SK-N-SH (cell line): ENCODE results near the gene SLC41A2. TPM values are rescaled to one million over a fixed set of nuclear protein-coding genes. Genes with fewer than 3 reads are reported as not detected.
"Not testable (repeated sequence)": the region's sequence is repeated elsewhere in the genome, so short reads cannot be mapped to it uniquely, and the experiment has no call there.

Source experiments
- CTCF ChIA-PET: fragments of 300-600, 350-600 bp; formaldehyde crosslinking; extraction: SDS; loops from one replicate; lab custom pipeline; 2021; lab: Yijun Ruan, JAX
- POLR2A ChIA-PET: fragments of 350-600 bp; sonication (Branson Sonifier 250); formaldehyde crosslinking; extraction: SDS; loops from one replicate; lab custom pipeline; 2020; ENCODE audit warnings: antibody characterized with exemption, inconsistent platforms; lab: Yijun Ruan, JAX
- DNase-seq: peaks from one replicate; pipeline ENCODE4 v3.0.0; 2012
- H2AFZ ChIP-seq: fragments of 200-600 bp; sonication (generic); 2 replicates; pipeline ENCODE4 v1.8.1; 2016; ENCODE audit warnings: antibody characterized with exemption, mild to moderate bottlenecking, low read depth
- H3F3A ChIP-seq: fragments of 200-600 bp; sonication (generic); replicated peaks from 2 replicates; pipeline ENCODE3; 2016; ENCODE audit warnings: antibody characterized with exemption, mild to moderate bottlenecking; ENCODE audit not compliant: insufficient read depth
- H3K27ac ChIP-seq, 2 experiments: fragments of 200-500 bp in 1 of 2; fragments of 200-600 bp in 1 of 2; sonication (Bioruptor generic) in 1 of 2; sonication (generic), shearing (Covaris generic) in 1 of 2; 2 replicates each; pipeline versions ENCODE4 v1.5.1 to v1.6.1; 2014 to 2016; ENCODE audit warnings: low read depth in 2 of 2, inconsistent platforms in 1 of 2, low read length in 1 of 2, mild to moderate bottlenecking in 1 of 2, mixed read lengths in 1 of 2
- H3K27me3 ChIP-seq: fragments of 200-600 bp; sonication (generic), shearing (Covaris generic); 2 replicates; pipeline ENCODE4 v1.6.1; 2016; ENCODE audit warnings: mixed run types; ENCODE audit not compliant: insufficient read depth
- H3K36me3 ChIP-seq, 2 experiments: fragments of 200-500 bp in 1 of 2; fragments of 200-600 bp in 1 of 2; sonication (Bioruptor generic) in 1 of 2; sonication (generic) in 1 of 2; replicated peaks in 1 of 2; 2 replicates each; pipeline versions ENCODE3 to v1.5.1; 2014 to 2016; ENCODE audit warnings: low read length in 1 of 2, mild to moderate bottlenecking in 1 of 2; ENCODE audit not compliant: insufficient read depth in 2 of 2, control insufficient read depth in 1 of 2
- H3K4me1 ChIP-seq, 2 experiments: fragments of 200-500 bp in 1 of 2; fragments of 200-600 bp in 1 of 2; sonication (Bioruptor generic) in 1 of 2; sonication (generic), shearing (Covaris generic) in 1 of 2; 2 replicates each; pipeline versions ENCODE4 v1.5.1 to v1.6.1; 2014 to 2016; ENCODE audit warnings: low read depth in 1 of 2, low read length in 1 of 2, mixed run types in 1 of 2; ENCODE audit not compliant: insufficient read depth in 2 of 2, control insufficient read depth in 1 of 2
- H3K4me2 ChIP-seq: fragments of 200-600 bp; sonication (generic), shearing (Covaris generic); 2 replicates; pipeline ENCODE4 v1.6.1; 2017; ENCODE audit warnings: mixed run types
- H3K4me3 ChIP-seq, 2 experiments: fragments of 200-500 bp in 1 of 2; fragments of 200-600 bp in 1 of 2; sonication (Bioruptor generic) in 1 of 2; sonication (generic), shearing (Covaris generic) in 1 of 2; 2 replicates each; pipeline versions ENCODE4 v1.5.1 to v1.8.1; 2014 to 2016; ENCODE audit warnings: low read depth in 2 of 2, inconsistent platforms in 1 of 2, low read length in 1 of 2, mild to moderate bottlenecking in 1 of 2, mixed read lengths in 1 of 2, moderate library complexity in 1 of 2
- H3K79me2 ChIP-seq: fragments of 200-600 bp; sonication (generic); 2 replicates; pipeline ENCODE4 v1.8.1; 2017; ENCODE audit warnings: mild to moderate bottlenecking; ENCODE audit not compliant: insufficient read depth
- H3K9ac ChIP-seq: fragments of 200-600 bp; sonication (generic); 2 replicates; pipeline ENCODE4 v1.6.1; 2017; ENCODE audit warnings: mixed run types
- H3K9me2 ChIP-seq: fragments of 200-600 bp; sonication (generic); 2 replicates; pipeline ENCODE4 v1.6.1; 2017; ENCODE audit warnings: mixed run types
- H3K9me3 ChIP-seq: fragments of 200-600 bp; sonication (generic); 2 replicates; pipeline ENCODE4 v1.6.1; 2017; ENCODE audit warnings: mixed run types, mild to moderate bottlenecking, moderate library complexity
- H4K20me1 ChIP-seq: fragments of 200-600 bp; sonication (generic); 2 replicates; pipeline ENCODE4 v1.6.1; 2017; ENCODE audit warnings: mild to moderate bottlenecking, mixed run types; ENCODE audit not compliant: insufficient read depth
- CHD2 ChIP-seq: fragments of 150-350 bp; IDR thresholded peaks from 2 replicates; pipeline ENCODE4 v1.6.1; 2018; ENCODE audit warnings: low read length; ENCODE audit not compliant: partially characterized antibody
- ELF1 ChIP-seq: IDR thresholded peaks from 2 replicates; pipeline ENCODE4 v1.4.0; 2012
- EZH2phosphoT487 ChIP-seq: fragments of 200-600 bp; sonication (generic); IDR thresholded peaks from 2 replicates; pipeline ENCODE4 v1.6.1; 2017; ENCODE audit warnings: low read depth, mixed run types, mild to moderate bottlenecking, antibody characterized with exemption, moderate library complexity, borderline replicate concordance
- FOSL2 ChIP-seq: IDR thresholded peaks from 2 replicates; pipeline ENCODE4 v1.4.0; 2012; ENCODE audit warnings: low read depth, mild to moderate bottlenecking, moderate library complexity, borderline replicate concordance
- FOXM1 ChIP-seq: IDR thresholded peaks from 2 replicates; pipeline ENCODE4 v1.4.0; 2012; ENCODE audit warnings: low read depth, mild to moderate bottlenecking
- GATA2 ChIP-seq: sonication (generic); formaldehyde crosslinking; IDR thresholded peaks from 2 replicates; pipeline ENCODE4 v1.5.0; 2020; ENCODE audit warnings: mild to moderate bottlenecking, missing genetic modification reagents
- MEF2A ChIP-seq: IDR thresholded peaks from 2 replicates; pipeline ENCODE4 v1.4.0; 2012; ENCODE audit warnings: low read depth, borderline replicate concordance
- MXI1 ChIP-seq: IDR thresholded peaks from 2 replicates; pipeline ENCODE4 v1.6.1; 2012; ENCODE audit warnings: mild to moderate bottlenecking, low read depth, low read length, improper control_type of control experiment
- NFIC ChIP-seq: IDR thresholded peaks from 2 replicates; pipeline ENCODE4 v1.4.0; 2012; ENCODE audit warnings: borderline replicate concordance
- RAD21 ChIP-seq: IDR thresholded peaks from 2 replicates; pipeline ENCODE4 v1.6.1; 2012; ENCODE audit warnings: mild to moderate bottlenecking, low read length
- RCOR1 ChIP-seq: fragments of 150-350 bp; IDR thresholded peaks from 2 replicates; pipeline ENCODE4 v1.6.1; 2017; ENCODE audit warnings: antibody characterized with exemption, low read length
- REST ChIP-seq: IDR thresholded peaks from 2 replicates; pipeline ENCODE4 v1.6.1; 2012; ENCODE audit warnings: mild to moderate bottlenecking, low read depth, low read length, moderate library complexity
- TCF12 ChIP-seq: IDR thresholded peaks from 2 replicates; pipeline ENCODE4 v1.4.0; 2012
- YY1 ChIP-seq: IDR thresholded peaks from 2 replicates; pipeline ENCODE4 v1.4.0; 2012; ENCODE audit warnings: low read depth, mild to moderate bottlenecking
- WGBS: methylation state at CpG from one replicate; pipeline ENCODE4 v1.1.6; 2017; ENCODE audit warnings: low lambda C conversion rate; 5-methylcytosine and 5-hydroxymethylcytosine counted together
- polyA plus RNA-seq, 3 experiments: library from polyadenylated mRNA; depleted of rRNA; stranded (reverse); fragments of >200 nt; gene quantifications; 2 replicates each; pipeline ENCODE4 v1.2.3, GENCODE V29; 2012
- TF ChIP-seq, protein P1 (sequence below): fragments of 150-350 bp; IDR thresholded peaks from 2 replicates; pipeline ENCODE4 v1.6.1; 2016; ENCODE audit warnings: mild to moderate bottlenecking, low read depth, low read length
- TF ChIP-seq, protein P2 (sequence below): fragments of 150-350 bp; IDR thresholded peaks from 2 replicates; pipeline ENCODE4 v1.6.1; 2017; ENCODE audit warnings: antibody characterized with exemption, low read length, low read depth, borderline replicate concordance
- TF ChIP-seq, protein P3 (sequence below): IDR thresholded peaks from 2 replicates; pipeline ENCODE4 v1.4.0; 2012; ENCODE audit warnings: low read depth, borderline replicate concordance

SLC41A2 gene
- polyA plus RNA-seq, 1 of the 3 experiments (the other 2 are of a cell fraction): 1.7 TPM

DNA sequence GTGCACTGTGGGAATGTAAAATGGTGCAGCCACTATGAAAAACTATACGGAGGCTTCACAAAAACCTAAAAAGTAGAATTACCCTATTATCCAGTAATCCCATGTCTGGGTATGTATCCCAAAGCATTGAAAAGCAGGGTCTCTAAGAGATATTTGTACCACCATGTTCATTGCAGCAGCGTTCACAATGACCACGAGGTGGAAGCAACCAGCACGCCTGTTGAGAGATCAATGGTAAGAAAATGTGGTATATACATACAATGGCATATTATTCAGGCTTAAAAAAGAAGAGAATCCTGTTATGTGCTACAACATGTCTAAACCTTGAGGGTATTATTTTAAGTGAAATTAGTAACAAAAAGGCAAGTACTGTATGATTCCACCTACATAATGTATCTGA is 27.1 kb upstream of the SLC41A2 start:
- POLR2A ChIA-PET: interaction anchor here (1.2 kb wide), 1 partner anchor 27 kb away, joined by 3 read pairs; the partner anchor contains the start of gene SLC41A2

GRCh38 chr12:104977688-104978087 is 19.6 kb upstream of the SLC41A2 start:
- H3K4me2 ChIP-seq, DNase-seq, H3K9me2 ChIP-seq, H3K9ac ChIP-seq, H3F3A ChIP-seq, H2AFZ ChIP-seq, H3K4me1 ChIP-seq, H4K20me1 ChIP-seq, H3K9me3 ChIP-seq, H3K79me2 ChIP-seq, POLR2A ChIA-PET, H3K27ac ChIP-seq, H3K36me3 ChIP-seq, H3K27me3 ChIP-seq, H3K4me3 ChIP-seq: not testable (repeated sequence)
- CTCF ChIA-PET: interaction anchor here (1.2 to 1.9 kb wide), 3 partner anchors 11 to 651 kb away, joined by 3 to 5 read pairs (median 4); partner anchors contain the start of gene SLC41A2
- WGBS: 77% methylated on average over 15 of the region's 15 CpGs

More for the DNA sequence above, 27.1 kb upstream of the SLC41A2 start:
- CTCF ChIA-PET: no interaction called here
- H3K9me2 ChIP-seq: no peaks in the 10 kb centered on the region
- no peak overlapping the region for H3K4me3 ChIP-seq
- no peak for TF ChIP-seq ELF1
- TF ChIP-seq, protein P1, sequence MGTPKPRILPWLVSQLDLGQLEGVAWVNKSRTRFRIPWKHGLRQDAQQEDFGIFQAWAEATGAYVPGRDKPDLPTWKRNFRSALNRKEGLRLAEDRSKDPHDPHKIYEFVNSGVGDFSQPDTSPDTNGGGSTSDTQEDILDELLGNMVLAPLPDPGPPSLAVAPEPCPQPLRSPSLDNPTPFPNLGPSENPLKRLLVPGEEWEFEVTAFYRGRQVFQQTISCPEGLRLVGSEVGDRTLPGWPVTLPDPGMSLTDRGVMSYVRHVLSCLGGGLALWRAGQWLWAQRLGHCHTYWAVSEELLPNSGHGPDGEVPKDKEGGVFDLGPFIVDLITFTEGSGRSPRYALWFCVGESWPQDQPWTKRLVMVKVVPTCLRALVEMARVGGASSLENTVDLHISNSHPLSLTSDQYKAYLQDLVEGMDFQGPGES: no peak
- no peak for TF ChIP-seq MXI1
- no peak for TF ChIP-seq RAD21
- no peak for TF ChIP-seq GATA2 (CRISPR knock-in tag)
- TF ChIP-seq, protein P2, sequence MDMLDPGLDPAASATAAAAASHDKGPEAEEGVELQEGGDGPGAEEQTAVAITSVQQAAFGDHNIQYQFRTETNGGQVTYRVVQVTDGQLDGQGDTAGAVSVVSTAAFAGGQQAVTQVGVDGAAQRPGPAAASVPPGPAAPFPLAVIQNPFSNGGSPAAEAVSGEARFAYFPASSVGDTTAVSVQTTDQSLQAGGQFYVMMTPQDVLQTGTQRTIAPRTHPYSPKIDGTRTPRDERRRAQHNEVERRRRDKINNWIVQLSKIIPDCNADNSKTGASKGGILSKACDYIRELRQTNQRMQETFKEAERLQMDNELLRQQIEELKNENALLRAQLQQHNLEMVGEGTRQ: no peak
- no peak for TF ChIP-seq RCOR1
- TF ChIP-seq YY1: no peak
- no peak for TF ChIP-seq MEF2A
- no peak for TF ChIP-seq FOXM1
- no peak for TF ChIP-seq NFIC
- H3K9ac ChIP-seq: no peak overlapping the region
- H3K4me1 ChIP-seq: peaks cover 0 to 9% of the 10 kb centered on the region in 2 experiments; a peak in 2 of 4 replicates
- no peaks in the 10 kb centered on the region for H3F3A ChIP-seq
- peaks cover 21 to 24% of the 10 kb centered on the region in 2 experiments for H3K36me3 ChIP-seq
- no peaks in the 10 kb centered on the region for H4K20me1 ChIP-seq
- H2AFZ ChIP-seq: no peak overlapping the region
- no peaks in the 10 kb centered on the region for H3K27me3 ChIP-seq
- H3K4me2 ChIP-seq: no peak overlapping the region
- 72% methylated on average over 4 of the region's 4 CpGs for WGBS
- no peak for DNase-seq
- H3K79me2 ChIP-seq: peaks cover 37% of the 10 kb centered on the region
- no peak overlapping the region for H3K27ac ChIP-seq
- H3K9me3 ChIP-seq: no peaks in the 10 kb centered on the region

DNA sequence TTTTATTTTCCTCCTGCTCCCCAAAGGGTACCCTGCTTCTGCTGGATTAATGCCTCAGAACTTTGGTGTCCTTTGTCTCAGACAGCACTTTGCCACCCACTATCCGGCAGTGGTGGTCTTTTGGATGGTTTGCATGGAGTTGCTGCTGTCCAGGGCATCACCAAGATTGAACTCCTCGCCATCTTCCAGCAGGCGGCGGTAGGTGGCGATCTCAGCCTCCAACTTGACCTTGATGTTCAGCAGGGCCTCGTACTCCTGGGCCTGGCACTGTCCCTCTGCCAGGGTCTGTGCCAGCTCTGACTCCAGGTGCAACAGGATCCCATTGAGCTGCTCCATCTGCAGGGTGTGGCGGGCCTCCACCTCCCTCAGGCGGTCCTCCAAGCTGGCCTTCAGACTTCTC is 18.6 kb upstream of the SLC41A2 start:
- no peak overlapping the region for H3K4me3 ChIP-seq
- peaks cover 2% of the 10 kb centered on the region for H3F3A ChIP-seq
- H3K9me2 ChIP-seq: no peaks in the 10 kb centered on the region
- H3K9me3 ChIP-seq: no peaks in the 10 kb centered on the region
- H3K36me3 ChIP-seq: no peaks in the 10 kb centered on the region
- DNase-seq: no peak
- no peak overlapping the region for H2AFZ ChIP-seq
- 91% methylated on average over 6 of the region's 8 CpGs for WGBS
- ChIA-PET POLR2A (no interaction called here), CTCF (interaction anchor here (1.9 kb wide), 1 partner anchor 10 kb away, joined by 5 read pairs; no protein-coding TSS in a partner anchor)
- no peak overlapping the region for H3K27ac ChIP-seq
- H3K79me2 ChIP-seq: no peaks in the 10 kb centered on the region
- no peaks in the 10 kb centered on the region for H3K27me3 ChIP-seq
- H4K20me1 ChIP-seq: no peaks in the 10 kb centered on the region
- no peak overlapping the region for H3K4me2 ChIP-seq
- no peak overlapping the region for H3K9ac ChIP-seq
- H3K4me1 ChIP-seq: no peaks in the 10 kb centered on the region
- TF ChIP-seq, protein P3, sequence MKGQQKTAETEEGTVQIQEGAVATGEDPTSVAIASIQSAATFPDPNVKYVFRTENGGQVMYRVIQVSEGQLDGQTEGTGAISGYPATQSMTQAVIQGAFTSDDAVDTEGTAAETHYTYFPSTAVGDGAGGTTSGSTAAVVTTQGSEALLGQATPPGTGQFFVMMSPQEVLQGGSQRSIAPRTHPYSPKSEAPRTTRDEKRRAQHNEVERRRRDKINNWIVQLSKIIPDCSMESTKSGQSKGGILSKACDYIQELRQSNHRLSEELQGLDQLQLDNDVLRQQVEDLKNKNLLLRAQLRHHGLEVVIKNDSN: no peak
- TF ChIP-seq EZH2phosphoT487: no peak
- no peak for TF ChIP-seq FOSL2
- no peak for TF ChIP-seq CHD2
- TF ChIP-seq MEF2A: no peak
- no peak for TF ChIP-seq REST
- no peak for TF ChIP-seq TCF12
